Measurements from ENCODE around the gene FRMPD4. TPM values are rescaled to one million over a fixed set of nuclear protein-coding genes. Genes with fewer than 3 reads are reported as not detected.

The FRMPD4 gene
- total RNA-seq, 2 donors from 2014 or later, result not detected

DNA sequence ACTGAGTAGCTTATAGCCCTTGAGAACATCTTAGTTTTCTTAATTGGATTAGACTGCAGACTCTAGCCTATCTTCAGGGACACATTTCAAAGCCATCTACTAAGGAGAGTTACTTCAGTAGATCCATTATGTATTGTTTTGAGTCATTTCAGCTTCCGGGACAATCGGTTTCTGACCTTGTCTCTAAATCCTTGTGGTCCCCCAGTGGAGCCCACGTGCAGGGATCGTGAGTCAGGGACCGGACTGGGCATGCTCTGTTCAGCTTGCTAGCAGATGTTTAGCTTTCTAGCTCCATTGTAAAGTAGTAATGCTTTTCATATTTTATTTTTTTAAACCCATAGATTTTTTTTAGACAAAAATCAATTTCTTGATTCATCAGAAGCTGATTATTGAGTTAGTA lies 441.0 kb downstream of the FRMPD4 start:
- Mint-ChIP-seq H3K9me3 (no peaks in the 10 kb centered on the region), H3K27ac (no peak overlapping the region), H3K36me3 (no peaks in the 10 kb centered on the region)
- DNase-seq (ENCODE audit: low spot score in 2 of 2) (no peak), ATAC-seq (no peak)

DNA sequence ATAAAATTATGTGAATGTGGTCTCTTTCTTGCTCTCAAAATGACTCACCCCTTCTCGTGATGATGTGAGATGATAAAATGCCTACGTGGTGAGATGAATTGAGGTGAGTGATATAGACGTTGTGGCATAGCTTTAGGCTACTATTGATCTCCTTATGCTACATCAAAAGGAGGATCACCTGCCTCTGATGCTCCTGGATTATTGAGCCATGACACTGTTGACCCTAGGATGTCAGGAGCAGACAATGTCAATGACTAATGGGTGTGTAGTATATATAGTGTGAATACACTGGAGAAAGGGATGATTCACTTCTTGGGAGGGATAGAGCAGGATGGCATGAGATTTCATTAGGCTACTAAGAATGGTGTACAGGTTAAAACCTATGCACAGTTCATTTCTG lies 442.3 kb downstream of the FRMPD4 start:
- no peak for DNase-seq (ENCODE audit: low spot score in 2 of 2)
- Mint-ChIP-seq H3K36me3 (no peaks in the 10 kb centered on the region), H3K9me3 (no peaks in the 10 kb centered on the region), H3K27ac (no peak overlapping the region)
- ATAC-seq, result peak; percentile 29 to 40

DNA sequence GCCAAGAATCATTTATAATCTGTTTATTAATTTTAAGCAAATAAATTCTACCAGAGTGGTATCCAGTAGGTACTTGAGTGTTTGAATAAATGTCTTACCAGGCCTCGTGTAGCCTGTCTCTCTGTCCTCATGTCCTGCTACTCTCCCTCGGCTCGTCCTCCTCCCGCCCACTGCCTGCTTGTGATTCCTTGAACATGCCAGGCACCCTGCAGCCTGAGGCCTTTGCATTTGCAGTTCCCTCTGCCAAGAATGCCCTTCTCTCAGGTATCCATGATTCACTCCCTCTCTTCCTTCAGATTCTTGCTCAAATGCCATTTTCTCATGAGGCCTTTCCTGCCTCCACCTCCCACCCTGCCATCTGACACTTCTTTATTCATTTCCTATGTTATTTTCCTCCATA lies 443.3 kb downstream of the FRMPD4 start:
- H3K27ac Mint-ChIP-seq, result no peak overlapping the region
- ATAC-seq (no peak), DNase-seq (ENCODE audit: low spot score in 2 of 2) (no peak)
- H3K36me3 Mint-ChIP-seq, result no peaks in the 10 kb centered on the region
- H3K9me3 Mint-ChIP-seq, result no peaks in the 10 kb centered on the region

DNA sequence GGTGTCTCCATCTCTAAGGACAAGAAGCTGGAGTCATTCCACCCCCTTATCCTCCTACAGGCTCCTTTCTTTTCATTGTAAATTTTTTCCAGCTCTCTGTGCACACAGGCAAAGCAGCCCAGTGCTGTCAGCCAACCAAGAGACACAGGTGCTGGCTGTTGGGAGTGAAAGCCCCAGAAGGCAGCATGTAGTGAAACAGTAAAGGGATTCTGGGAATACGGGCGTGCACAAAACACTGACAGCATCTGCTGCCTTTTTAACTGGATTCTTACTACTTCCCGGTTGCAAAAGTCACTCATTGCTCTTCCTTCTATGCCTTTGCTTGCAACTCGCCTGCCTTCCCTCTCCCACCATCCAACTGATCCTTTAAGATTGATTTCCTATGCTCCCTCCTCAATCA lies 444.4 kb downstream of the FRMPD4 start:
- no peaks in the 10 kb centered on the region for H3K36me3 Mint-ChIP-seq
- ATAC-seq (no peak), DNase-seq (ENCODE audit: low spot score in 2 of 2) (no peak)
- no peak overlapping the region for H3K27ac Mint-ChIP-seq
- H3K9me3 Mint-ChIP-seq, result no peaks in the 10 kb centered on the region

DNA sequence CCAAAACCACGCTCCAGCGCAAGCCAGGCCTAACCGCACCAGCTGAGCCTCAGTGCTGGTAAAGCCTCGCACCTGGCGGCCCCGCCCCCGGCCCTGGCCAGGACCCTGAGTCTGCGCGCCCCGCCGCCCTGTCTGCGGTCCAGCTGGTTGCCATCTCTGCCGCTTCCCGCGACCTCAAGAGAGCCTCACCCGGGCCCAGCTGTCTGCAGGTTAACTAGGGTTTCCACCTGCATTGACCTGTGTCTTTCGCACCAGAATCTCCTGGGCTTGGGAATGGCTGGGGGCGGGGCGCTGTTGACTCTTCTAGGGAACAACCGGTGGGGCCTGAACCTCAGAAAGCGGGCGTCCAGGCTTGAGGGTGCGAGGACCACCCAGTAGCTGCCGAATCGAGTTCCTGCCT lies 445.3 kb downstream of the FRMPD4 start:
- DNase-seq (ENCODE audit: low spot score in 2 of 2) (no peak), ATAC-seq (no peak)
- H3K9me3 Mint-ChIP-seq, result no peaks in the 10 kb centered on the region
- H3K36me3 Mint-ChIP-seq, result no peaks in the 10 kb centered on the region
- no peak overlapping the region for H3K27ac Mint-ChIP-seq

DNA sequence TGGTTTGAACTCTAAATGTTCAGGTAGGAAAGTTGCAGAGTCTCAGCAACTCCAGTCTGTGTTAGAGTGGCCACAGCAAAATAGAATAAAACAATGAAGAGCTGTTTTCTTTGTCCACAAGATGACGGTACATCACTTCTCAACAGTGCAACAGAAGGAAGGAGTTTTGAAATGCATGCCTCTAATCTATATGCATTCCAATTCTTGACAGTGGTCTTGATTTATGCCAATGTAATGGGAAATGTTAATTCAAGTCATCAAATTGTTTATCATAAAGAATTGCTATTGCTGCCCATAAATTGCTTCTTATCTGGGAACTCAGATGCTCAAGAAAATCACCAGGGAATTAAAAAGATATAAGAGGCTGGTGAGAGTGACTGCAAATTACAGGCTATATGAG lies 457.4 kb downstream of the FRMPD4 start:
- no peaks in the 10 kb centered on the region for H3K9me3 Mint-ChIP-seq
- no peaks in the 10 kb centered on the region for H3K36me3 Mint-ChIP-seq
- no peak for DNase-seq (ENCODE audit: low spot score in 2 of 2)
- no peak overlapping the region for H3K27ac Mint-ChIP-seq
- ATAC-seq, result no peak

DNA sequence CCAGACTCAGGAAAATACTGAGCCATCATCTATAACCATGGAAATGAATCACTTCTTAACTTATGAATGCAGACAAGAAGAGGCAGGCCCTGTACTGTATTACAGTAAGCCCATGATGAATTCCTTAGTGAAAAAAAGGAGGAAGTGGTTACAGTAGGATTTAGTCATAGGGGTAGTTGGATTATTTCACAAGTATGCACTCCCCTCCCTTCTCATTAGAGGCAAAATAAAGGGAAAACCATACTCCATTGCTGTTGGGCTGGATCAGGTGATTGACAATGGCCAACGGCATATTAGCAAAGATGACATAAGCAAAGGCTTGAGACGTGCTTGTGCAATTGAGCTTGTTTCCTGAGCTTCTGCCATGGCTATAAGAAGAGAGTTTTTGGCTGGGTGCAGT lies 471.8 kb downstream of the FRMPD4 start:
- H3K27ac Mint-ChIP-seq, result no peak overlapping the region
- ATAC-seq (no peak), DNase-seq (ENCODE audit: low spot score in 2 of 2) (no peak)
- H3K36me3 Mint-ChIP-seq, result no peaks in the 10 kb centered on the region
- H3K9me3 Mint-ChIP-seq, result no peaks in the 10 kb centered on the region

DNA sequence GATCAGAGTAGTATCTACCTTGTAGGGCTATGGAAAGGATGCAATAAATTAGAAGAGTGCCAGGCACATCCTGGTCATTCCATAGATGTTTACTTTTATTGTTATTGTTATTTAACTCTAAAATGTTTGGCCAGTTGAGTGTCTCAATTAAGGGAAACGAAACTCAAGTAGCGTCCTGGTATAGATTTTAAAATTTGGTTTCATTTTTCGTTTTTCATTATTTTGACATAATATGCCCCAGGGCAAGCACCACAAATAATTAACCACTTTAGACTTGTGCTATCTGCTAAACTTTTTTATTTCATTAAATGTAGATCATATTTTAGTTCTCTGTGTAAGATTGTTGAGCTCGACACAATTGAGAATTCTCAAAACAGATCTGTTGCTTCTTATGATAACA lies 473.2 kb downstream of the FRMPD4 start:
- no peaks in the 10 kb centered on the region for H3K9me3 Mint-ChIP-seq
- no peaks in the 10 kb centered on the region for H3K36me3 Mint-ChIP-seq
- DNase-seq (ENCODE audit: low spot score in 2 of 2) (no peak), ATAC-seq (no peak)
- H3K27ac Mint-ChIP-seq, result no peak overlapping the region

DNA sequence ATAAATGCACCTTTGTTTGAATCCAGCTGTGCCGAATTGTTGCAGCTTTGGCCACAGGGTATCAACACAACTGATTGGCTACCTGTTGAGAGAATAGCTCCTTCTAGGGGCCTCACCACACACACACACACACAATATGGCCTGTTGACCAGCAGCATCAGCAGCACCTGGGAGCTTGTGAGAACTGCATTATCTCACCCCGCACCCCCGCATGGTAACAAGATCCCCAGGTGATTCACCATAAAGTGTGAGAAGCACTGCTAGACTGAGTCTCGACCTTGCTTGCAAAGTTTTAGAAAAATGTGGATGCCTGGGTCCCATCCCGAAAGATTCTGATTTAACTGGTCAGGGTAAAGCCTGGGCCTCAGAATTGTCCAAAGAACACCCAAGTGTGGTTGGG lies 476.0 kb downstream of the FRMPD4 start:
- Mint-ChIP-seq H3K9me3 (no peaks in the 10 kb centered on the region), H3K27ac (no peak overlapping the region), H3K36me3 (no peaks in the 10 kb centered on the region)
- ATAC-seq (no peak), DNase-seq (ENCODE audit: low spot score in 2 of 2) (no peak)

DNA sequence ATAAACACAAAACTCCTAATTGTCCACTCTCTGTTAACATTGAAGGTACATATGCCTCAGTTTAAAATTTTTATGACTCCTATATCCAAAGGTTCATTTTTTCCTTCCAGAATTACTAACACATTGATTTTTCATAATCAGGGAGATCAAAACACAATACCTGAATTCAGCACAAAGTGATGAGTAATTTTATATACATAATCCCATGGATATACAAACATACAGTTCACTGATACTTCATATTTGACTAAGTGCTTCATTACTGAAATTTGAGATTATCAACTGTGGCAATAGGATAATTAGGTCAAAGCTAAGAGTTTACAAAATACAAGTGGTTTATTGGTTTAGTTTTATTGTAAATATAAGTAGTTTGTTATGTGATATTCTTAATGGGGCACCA lies 476.8 kb downstream of the FRMPD4 start:
- DNase-seq (ENCODE audit: low spot score in 2 of 2) (no peak), ATAC-seq (no peak)
- H3K27ac Mint-ChIP-seq, result no peak overlapping the region
- no peaks in the 10 kb centered on the region for H3K36me3 Mint-ChIP-seq
- H3K9me3 Mint-ChIP-seq, result no peaks in the 10 kb centered on the region

DNA sequence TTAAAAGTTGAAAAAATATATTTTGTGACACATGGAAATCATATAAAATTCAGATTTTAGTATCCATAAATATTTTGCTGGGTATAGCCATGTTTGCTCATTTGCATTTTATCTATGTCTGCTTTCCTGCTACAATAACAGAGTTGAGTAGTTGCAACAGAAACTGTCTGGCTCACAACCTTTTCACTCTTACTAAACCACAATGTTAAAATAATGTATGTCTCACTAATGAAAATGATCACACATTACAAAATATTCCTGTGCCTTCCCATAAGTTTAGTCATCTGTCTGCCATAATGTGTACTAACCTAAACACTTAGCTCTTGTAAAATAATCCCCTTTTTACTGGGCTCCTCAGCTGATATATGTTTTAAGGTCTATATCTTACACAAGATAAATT lies 479.0 kb downstream of the FRMPD4 start:
- no peak for ATAC-seq
- H3K9me3 Mint-ChIP-seq, result no peaks in the 10 kb centered on the region
- H3K36me3 Mint-ChIP-seq, result no peaks in the 10 kb centered on the region
- DNase-seq (ENCODE audit: low spot score in 2 of 2), result no peak
- no peak overlapping the region for H3K27ac Mint-ChIP-seq

DNA sequence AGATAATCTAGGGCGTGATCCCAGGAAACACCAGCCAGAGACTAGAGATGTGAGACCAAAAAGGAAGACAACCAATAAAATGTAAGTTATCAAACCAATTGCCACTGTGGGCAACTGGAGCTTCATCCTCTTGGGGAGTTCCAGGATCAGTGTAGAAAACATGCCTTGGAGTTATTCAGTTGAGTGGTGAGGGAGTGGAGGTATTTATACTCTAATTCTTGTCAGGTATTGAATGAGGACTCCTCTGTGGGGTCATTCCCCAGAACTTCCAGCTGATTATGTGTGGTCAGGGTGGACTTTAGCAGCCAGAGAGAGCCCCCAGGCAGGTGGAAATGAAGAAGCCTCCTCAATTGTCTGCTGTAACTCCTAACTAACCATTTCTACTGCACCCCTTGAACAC lies 509.0 kb downstream of the FRMPD4 start:
- DNase-seq (ENCODE audit: low spot score in 2 of 2) (no peak), ATAC-seq (no peak)
- no peak overlapping the region for H3K27ac Mint-ChIP-seq
- no peaks in the 10 kb centered on the region for H3K36me3 Mint-ChIP-seq
- H3K9me3 Mint-ChIP-seq, result no peaks in the 10 kb centered on the region

DNA sequence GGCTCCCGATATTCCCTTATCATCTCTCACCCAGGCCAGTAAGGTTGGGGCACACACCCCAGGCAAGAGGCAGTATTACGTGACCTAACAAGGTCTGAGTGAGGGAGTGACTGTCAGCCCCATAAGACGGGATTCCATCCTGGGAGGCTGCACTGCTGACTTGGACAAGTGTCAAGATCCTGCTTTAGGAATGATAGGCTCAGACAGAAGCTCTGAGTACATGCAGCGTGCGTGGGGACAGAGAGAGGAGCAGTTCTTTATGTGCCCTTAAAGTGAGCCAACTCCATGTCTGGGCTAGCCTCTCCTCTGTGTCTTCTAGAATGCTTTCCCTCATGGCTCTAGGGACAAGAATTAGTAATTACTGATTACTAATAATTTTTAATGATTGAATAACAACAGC lies 510.7 kb downstream of the FRMPD4 start:
- H3K27ac Mint-ChIP-seq, result no peak overlapping the region
- ATAC-seq (no peak), DNase-seq (ENCODE audit: low spot score in 2 of 2) (no peak)
- H3K9me3 Mint-ChIP-seq, result no peaks in the 10 kb centered on the region
- H3K36me3 Mint-ChIP-seq, result no peaks in the 10 kb centered on the region

DNA sequence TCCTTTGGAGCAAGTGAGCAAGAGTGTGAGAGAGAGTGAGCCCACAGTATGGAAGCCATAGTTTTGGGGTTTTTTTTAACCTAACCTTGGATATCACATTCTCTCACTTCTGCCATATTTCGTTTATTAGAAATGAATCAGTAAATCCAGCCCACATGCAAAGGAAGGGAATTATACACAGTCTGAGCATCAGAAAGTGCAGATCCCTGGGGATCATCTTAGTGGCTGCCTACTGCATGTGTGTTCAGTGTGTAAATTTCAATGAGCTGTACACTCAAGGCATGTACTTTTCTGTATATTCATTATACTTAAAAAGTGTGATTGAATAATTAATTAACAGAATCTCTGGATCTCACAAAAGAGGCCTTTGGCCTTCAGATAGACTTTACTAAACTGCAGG lies 519.2 kb downstream of the FRMPD4 start:
- Mint-ChIP-seq H3K27ac (no peak overlapping the region), H3K36me3 (no peaks in the 10 kb centered on the region), H3K9me3 (no peaks in the 10 kb centered on the region)
- DNase-seq (ENCODE audit: low spot score in 2 of 2), result no peak
- ATAC-seq, result no peak

DNA sequence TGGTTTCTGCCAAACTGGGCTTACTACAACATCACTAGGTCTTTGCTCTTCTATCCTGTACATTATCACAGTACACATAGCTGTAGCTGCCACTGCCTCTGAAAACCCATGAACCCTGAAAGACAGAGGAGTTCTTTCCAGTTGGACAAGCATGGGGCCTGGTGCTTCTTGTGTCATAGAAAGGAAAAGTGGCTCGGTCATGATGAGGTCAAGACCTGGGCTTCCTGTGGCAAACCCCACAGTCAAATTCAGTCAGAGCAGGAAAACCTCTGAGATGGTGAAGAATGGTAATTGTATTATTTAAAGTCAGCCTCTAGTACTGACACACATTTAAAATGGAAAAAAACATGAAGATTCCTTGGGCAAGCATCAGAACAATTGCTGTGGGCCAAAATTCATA lies 519.6 kb downstream of the FRMPD4 start:
- H3K27ac Mint-ChIP-seq, result peak overlapping the region in 1 of 2 donors; percentile 9
- peak; percentile 18 to 50 for ATAC-seq
- DNase-seq (ENCODE audit: low spot score in 2 of 2), result no peak
- no peaks in the 10 kb centered on the region for H3K36me3 Mint-ChIP-seq
- no peaks in the 10 kb centered on the region for H3K9me3 Mint-ChIP-seq

DNA sequence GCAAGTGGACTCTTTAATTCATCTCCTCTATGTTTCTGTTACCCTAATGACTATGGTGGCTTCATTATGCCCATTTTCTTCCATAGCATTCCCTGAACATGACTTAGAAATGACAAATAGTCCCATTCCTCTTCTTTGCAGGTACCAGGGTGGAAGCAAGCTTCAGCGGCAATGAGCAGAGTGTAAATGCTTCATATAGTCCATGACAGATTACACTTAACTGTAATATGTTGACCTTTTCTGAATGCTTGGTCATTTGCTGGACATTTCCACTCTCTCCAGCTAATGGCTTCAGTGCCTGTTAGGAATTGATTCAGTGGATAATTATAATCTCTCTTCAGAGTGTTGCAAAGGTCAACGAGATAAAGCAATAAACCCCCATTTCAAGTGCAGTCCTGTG lies 523.2 kb downstream of the FRMPD4 start:
- Mint-ChIP-seq H3K36me3 (peaks cover 0 to 2% of the 10 kb centered on the region in 2 donors), H3K9me3 (peaks cover 2 to 3% of the 10 kb centered on the region in 2 donors), H3K27ac (no peak overlapping the region)
- ATAC-seq, result no peak
- no peak for DNase-seq (ENCODE audit: low spot score in 2 of 2)

DNA sequence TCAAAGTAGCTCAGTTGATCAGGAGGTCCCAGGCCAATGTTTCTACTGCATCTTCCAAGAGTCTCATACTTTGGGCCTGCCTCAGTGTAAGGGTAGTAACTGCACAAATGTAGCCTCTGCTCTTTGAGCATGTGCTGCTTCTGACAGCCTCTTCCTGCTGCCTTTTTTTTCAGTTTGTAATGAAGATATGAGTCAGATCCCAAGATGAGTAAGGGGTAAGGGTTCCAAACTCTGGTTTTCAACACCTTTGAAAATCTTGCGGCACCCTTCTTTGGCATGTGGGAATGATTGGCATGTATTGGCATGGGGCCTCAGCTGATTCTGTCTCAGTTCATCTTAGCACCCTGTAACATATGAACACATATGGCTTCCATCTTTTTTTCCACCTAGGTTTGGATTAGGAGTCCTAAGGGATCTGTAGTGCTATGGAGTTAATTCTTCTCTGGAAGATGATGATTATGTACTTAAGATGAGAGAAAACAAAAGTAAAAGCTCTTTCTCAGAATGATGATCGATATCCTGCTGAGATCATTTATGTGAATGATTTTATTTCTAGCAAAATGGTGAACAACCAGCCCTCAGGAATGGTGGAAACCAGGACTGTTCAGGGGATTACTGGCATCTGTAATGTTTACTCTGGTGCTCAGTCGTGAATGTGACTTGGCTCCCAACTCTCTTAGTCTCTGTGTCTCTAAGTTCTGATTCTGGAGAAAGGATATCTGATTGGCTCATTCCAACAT lies 534.3 kb downstream of the FRMPD4 start:
- DNase-seq (ENCODE audit: low spot score in 2 of 2) (peak in 1 of 2 donors; percentile 2), ATAC-seq (peak in 1 of 2 donors; percentile 91)
- Mint-ChIP-seq H3K9me3 (no peaks in the 10 kb centered on the region), H3K36me3 (no peaks in the 10 kb centered on the region), H3K27ac (peak overlapping the region in 1 of 2 donors; percentile 9)

DNA sequence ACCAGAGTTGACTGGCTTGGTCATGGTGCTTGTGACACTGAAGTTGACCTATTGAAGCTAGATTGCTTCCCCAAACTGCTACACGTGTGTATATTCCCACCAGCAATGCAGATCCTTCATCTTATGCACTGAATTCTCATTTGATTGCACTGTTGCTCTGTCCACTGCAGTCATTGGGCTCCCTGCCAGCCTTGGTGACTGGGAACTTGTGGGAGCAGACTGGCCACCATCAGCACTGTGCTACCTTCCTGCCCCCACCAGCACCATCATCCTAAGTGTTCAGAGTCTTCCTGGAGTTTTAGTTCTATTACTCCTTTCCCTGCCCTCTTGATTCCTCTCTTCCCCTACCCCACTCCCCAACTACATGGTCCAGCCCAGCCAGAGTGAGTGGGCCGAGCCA lies 535.2 kb downstream of the FRMPD4 start:
- ATAC-seq, result no peak
- H3K36me3 Mint-ChIP-seq, result no peaks in the 10 kb centered on the region

DNA sequence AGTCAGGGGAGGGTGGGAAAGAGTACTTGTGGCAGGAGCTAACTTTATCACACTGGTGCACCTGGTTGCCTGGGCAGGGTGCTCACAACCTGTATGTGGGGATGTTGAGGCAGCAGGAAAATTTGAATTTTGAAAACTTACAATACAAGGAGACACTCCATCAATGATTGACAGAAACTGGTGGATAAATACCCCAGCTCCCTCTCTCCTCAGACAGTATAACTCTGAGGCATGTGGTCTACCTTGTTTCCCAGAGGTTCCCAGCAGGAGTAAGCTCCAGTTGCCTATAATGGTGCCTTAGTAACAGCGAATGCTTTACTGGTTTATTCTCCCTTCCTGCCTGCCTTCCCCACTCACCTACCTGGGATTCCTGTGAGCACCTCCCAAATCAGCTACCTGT lies 541.2 kb downstream of the FRMPD4 start:
- Mint-ChIP-seq H3K27ac (no peak overlapping the region), H3K9me3 (no peaks in the 10 kb centered on the region), H3K36me3 (no peaks in the 10 kb centered on the region)
- no peak for ATAC-seq
- no peak for DNase-seq (ENCODE audit: low spot score in 2 of 2)

More for the DNA sequence above, 535.2 kb downstream of the FRMPD4 start:
- Mint-ChIP-seq H3K27ac (no peak overlapping the region), H3K9me3 (no peaks in the 10 kb centered on the region)
- no peak for DNase-seq (ENCODE audit: low spot score in 2 of 2)
